GM18867 (cell line): ENCODE data around the gene CDSN.

Experiments
- ATAC-seq: cut with Tn5 transposase; IDR thresholded peaks from one replicate; pipeline ENCODE4 v1.9.1; 2021; ENCODE audit warnings: mild to moderate bottlenecking, moderate library complexity; ENCODE audit not compliant: unreplicated experiment

CDSN gene

DNA sequence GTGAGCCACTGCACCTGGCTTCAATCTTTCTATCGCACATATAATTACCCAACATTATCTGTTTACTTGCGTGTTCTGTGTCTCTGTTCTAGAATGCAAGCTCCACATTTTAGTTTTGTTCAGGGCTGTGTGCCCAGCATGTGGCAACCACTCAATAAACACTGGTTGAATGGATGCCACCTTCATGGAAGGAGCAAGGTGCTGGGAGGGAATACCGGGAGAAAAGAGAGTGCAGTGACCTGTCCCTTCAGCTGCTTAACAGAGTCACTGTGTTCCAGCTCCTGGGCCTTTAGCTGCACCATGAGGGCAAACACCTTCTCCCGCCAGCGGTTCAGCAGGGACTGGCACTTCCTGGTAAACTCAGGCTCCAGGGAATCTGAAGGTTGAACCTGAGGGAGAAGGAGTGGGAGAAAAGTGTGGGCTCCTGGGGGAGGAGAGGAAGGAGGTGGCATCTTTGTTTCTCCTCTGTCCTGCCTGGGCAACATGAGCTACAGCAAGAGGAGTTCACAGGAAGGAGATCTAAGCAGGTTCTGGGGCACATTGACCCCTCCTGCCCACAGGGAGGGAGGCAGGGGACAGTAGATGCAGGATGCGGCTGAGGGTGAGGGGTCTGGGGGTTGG is 29.7 kb upstream of the CDSN start:
- no peak for ATAC-seq

DNA sequence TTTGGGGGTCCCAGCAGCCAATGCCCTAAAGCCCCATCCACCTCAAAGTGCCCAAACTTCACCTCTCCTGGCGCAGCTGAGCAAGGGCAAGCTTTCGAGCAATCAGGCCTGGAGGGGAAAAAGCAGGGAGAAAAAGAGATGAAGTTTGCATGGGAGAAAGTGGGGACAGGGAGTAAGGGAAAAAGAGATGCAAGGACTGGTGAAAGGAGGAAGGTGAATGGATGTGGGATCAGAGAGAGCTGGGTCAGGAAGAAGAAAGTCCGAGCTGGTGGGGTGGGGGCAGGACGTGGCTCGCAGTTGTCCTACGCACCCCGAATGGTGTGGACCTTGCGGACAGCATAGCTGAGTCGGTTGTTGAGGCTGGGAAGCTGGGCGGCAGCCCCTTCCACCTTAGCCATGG is 25.1 kb upstream of the CDSN start:
- ATAC-seq = no peak

DNA sequence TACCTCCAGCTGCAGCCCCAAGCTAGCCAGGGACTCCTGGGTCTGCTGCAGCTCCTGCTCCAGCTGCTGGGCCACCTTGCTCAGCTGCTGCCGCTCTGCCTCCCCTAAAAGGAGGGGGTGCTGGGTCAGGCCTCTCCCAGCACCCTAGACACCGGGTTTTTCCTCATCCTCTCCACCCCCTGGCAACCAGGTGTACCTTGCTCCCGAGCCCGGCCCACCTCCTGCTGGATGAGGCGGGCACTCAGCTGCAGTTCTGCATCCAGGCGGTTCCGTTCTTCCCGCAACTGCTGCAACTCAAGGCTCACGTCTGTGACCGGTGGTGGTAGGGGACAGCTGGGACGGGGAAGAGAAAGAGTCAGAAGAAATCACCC is 24.7 kb upstream of the CDSN start:
- no peak for ATAC-seq

DNA sequence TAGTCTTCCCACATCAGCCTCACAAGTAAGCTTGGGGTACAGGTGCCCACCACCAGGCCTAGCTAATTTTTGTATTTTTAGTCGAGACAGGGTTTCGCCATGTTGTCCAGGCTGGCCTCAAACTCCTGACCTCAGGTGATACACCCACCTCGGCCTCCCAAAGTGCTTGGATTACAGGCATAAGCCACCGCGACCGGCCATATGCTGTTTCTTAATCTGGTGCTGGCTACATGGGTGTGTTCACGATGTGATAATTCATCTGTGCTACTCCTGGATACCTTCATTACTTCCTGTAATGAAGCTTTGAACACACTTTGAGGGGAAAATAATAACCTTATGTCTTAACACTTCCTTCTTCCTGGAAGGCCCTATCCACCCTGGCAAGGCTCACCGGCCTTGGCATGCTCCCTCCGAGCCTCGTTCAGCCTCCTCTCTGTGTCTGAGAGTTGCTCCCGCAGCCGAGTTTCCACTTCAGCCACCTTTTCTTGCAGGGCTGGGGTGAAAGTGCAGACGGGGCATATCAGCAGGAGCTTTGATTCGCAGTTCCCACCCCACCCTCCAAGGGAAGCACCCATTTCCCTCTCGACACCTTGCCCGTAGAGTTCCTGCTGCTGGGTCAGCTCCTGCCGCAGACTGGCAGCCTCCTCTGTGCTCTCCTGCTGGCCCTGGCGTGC is 24.2 kb upstream of the CDSN start:
- no peak for ATAC-seq

DNA sequence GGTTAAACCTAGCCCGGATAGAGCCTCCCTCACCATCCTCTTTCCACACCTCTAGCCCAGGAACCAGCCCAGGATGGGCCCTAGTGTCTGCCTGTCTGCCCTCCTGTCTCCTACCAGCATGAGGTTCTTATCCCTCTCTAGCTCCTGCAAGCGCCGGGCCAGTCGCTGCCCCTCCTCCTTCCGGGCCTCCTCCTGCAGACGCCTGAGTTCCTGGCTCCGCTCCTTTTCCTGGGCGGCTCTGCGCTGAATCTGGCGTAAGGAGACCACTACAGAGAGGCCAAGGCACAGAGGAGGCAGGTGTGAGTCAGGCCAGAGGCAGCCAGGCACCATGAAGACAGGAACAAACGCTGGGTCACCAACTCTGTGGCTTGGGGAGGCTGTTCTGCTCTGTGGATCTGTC is 22.9 kb upstream of the CDSN start:
- no peak for ATAC-seq

DNA sequence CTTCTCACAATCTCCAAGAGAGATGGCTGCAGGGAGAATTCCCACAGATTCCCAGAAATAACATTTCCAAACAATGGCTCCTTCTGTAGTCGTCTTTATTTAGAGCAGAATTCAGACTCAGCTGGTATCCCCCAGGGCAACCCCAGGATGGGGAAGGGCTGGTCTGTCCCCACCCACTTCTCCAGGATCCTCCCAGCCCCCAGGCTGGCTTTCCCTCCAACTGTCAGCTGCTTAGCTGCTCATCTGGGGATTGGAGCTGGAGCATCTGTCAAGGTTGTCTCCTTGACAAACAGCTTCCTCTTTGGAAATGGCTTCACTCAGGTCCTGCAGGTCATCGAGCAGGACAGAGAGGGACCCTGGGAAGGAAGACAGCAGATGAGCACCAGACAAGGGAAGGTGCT is 22.1 kb upstream of the CDSN start:
- no peak for ATAC-seq

DNA sequence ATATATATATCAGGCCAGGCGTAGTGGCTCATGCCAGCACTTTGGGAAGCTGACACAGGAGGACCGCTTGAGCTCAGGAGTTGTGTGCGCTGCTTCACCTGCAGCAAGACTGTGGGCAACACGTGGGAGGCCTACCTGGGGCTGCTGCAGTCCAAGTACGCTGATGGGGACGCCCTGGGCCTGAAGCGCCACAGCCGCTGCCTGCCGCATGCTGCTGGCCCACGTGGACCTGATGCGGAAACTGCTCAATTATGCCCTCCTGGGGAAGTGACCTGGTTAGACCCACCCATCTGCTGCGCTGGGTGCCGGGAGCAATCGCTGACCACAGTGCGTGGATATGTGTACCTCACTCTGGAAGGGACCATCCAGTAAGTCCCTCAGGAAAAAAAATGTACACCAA is 20.4 kb upstream of the CDSN start:
- ATAC-seq = no peak

DNA sequence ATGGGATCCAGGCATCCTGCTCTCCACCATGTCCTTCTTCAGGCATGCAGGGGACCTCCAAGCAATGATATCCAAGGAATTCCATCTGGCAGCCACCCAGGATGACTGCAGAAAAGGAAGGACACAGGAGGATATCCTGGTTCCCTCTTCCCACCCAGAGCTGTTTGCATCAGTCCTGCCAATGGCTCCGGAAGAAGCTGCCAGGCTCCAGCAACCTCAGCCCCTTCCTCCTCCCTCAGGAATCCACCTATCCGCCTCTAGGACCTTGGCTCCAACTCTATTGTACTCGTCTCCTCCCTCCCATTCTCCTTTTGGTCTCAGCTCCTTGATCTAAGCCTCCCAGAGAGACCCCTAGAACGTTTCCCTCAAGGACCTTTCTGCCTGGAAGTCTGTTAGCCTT is 19.4 kb upstream of the CDSN start:
- ATAC-seq = no peak

DNA sequence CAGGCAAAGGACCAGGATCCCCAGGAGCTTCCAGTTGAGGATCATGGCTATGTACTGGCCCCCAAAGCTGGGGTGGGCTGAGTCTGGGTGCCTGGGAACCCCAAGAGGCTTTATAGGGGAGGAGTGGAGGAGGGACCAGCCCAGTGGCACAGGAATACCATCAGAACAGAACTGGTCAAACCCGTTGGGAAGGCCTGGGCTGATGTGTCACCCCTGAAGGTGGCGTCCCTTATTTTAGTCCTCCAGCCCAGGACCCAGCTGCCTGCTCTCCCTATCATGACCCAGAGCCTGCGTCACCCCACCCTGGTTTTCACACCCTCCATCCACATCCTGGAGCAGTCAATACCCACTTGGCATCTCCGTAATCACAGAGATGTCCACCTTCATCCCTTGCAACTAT is 18.7 kb upstream of the CDSN start, which contains the start of gene PSORS1C2:
PSORS1C2 (minus strand) TSS at position 85 of the 400 bp plus-strand sequence; CDS start at position 45, 40 bp downstream.
- no peak for ATAC-seq

DNA sequence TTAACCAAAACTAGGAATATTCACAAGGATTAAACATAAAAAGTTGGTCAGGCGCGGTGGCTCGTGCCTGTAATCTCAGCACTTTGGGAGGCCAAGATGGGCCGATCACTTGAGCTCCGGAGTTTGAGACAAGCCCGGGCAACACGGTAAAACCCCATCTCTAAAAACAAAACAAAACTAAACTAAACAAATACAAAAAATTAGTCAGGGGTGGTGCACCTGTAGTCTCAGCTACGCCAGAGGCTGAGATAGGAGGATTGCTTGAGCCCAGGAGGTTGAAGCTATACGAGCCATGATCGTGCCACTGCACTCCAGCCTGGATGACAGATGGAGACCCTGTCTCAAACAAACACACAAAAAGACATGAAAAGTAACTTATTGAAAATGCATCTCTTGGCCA is 15.5 kb upstream of the CDSN start:
- no peak for ATAC-seq

DNA sequence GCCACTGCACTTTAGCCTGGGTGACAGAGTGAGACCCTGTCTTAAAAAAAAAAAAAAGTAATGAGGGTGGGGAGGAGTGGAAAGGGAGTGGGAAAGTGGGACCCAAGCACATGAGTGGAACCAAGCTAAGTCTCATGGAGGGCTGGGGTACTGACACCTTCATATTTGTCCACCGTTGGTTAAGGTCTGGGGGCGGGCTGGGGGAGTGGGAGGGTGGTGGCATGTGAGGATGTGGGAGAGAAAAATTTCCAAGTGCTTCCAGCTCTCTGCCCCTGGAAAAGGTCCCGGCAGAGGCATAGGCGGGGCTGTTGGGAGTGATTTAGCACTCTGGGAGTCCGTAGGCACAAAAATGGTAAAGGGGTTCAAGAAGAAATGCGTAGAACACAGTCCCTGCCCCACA is 12.6 kb upstream of the CDSN start:
- ATAC-seq = no peak

DNA sequence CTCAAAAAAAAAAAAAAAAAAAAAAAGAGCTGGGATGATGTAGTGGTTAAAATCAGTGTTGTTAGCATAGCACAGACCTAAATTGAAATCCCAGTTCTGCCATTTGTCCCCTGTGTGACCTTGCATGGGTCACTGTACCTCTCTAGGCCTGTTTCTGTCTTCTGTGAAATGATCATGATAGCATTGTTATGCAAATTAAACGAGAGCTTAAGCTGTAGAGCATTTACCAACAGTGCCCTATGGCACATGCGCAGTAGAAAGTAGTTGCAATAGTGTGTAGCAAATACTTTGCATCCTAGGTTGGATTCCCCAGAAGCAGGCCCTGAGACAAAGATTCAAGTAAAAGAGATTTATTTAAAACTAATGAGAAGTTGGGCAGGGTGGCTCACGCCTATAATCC is 11.3 kb upstream of the CDSN start:
- no peak for ATAC-seq

DNA sequence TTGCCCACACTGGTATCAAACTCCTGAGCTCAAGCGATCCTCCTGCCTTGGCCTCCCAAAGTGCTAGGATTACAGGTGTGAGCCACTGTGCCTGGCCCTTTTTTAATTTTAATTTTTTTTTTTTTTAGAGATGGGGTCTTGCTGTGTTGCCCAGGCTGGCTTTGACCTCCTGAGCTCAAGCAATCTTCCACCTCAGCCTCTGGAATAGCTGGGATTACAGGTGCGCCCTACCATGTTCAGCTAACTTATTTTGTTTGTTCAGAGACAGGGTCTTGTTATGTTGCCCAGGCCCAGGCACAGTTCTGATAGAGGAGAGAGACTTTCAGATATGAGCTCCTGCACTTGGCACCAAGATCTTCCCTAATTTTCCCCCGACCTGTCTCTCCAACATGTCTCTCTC is 10.5 kb upstream of the CDSN start:
- no peak for ATAC-seq

DNA sequence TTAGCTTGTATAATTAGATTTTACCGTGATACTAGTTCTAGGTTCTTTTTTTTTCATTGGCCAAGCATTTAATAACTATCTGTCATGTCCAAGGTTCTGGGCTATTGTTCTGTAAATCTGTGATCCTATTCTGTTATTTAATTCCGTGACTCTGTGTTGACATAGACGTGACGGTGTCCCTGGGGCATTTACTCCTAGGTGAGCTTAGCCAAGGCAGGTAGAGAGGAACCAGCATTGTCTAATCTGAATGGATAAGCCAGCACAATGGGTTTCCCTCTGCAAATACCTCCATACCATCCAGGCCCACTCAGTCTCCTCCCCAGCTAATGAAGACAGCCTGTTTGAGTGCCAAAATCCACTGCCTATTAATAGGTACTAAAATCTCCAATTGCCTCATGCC is 8.9 kb upstream of the CDSN start:
- ATAC-seq = no peak

DNA sequence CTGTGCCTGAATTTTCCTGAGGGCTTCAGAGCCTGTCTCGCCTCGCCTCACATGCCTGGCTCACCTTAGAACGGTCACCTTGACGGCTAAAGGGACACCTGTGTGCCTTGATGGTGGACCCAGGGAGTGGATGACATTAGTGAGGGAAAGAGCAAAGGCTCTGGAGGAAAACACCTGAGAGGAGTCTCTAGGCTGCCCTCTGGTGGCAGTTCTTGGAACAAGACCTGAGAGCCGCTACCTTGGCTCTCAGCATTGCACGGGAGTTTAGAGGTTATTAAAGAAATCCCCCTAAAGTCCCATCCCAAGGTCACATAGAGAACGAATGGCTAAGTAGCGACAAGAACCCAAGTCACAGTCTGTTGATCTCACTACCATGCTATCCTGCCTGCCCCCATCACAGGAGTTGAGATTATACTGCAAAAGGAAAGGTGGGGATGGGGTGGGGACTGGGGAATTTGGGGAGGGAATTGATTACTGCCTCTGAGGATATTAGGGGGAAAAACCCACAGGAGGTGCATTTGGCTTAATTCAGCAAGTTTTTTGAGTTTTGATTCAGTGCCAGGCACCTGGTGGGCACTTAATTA is 7.9 kb upstream of the CDSN start:
- no peak for ATAC-seq

DNA sequence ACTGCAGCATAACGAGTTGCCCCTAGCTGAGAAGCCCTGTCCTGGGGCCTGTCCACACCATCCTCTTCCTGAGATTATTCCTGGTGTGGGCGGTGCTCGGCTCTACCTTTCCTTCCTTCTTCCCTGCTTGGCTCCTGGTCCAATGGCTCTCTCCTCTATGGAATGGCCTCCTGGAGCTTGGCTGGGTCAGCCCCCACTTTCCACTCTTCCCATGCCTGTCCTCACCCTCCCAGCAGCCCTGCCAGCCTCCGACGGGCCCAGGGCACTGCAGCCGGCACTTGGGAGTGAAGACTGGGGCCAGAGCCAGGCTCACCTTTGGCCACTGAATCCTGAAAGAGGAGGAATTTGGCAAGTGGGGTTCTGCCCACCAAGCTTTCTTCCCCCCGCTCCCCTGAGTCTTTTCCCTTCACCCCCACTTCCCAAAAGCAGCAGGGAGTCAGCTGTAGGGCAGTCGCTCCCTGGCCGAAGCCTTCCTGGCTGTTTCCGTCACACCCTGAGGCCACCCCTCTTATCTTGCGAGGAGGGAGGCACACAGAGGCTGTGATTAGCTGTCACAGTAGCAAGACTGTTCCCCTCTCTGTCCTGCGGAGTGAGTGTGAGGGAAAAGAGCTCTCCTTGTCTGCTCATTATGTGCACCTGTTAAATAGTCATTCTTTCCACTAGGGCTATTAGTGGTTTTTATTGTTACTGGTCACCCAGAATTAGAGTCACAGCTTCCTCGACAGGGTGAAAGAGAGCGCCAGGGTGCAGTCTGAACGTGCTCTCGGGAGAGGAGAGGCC is 6.3 kb upstream of the CDSN start:
- ATAC-seq = no peak

DNA sequence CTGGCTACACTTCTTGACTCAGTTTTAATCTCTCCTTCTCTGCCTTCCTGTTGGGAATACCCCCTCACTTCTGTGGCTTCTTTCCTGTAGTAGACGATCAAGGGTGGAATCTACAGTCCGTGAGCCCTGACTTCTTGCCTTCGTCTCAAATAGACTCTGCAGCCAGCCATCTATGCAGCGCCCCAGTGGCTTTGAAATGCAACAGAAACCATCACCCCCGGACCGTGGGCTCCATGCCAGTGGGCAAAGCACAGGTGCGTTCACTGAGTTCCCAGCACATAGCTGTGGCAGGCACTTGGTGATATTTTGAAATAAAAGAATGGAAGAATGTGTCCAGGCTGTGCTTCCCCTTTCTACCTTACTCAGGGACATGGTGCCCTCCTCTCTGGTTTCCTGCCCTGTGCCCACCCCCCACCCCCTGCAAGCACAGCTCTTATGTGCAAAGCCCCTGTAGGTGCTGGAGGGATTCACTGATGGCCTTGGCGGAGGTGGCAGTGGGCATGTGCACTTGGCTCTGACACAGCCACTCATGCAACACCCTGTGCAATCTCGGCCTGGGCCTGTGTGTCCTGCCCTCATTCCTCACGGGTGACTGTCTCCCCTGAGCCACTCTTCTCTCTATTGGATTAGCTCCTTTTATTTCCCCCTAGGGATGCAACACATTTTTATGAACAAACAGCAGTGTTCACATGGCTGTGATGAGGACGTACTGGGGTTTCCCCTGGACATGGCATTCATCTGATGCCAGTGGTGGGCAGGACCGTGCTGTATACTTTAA is 5.5 kb upstream of the CDSN start:
- ATAC-seq = no peak

DNA sequence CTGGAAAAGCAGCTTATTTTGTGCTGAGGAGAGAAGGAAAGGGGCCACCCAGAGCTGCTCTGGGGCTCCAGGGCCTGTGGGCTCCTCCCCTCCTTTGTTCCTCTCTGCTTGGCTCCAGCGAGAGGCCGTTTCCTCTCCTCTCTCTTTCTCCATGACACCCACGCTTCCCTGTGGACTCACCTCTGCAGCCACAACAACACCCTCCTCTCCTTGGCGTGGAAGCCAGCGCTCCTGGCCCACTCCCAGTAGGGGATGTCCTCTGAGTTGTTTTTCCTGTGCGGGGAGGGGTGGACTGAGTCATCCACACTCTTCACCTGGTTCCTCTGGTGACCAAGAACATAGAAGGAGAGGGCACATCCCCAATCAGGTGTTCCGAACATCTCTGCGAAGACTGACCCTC is 4.9 kb upstream of the CDSN start:
- no peak for ATAC-seq

DNA sequence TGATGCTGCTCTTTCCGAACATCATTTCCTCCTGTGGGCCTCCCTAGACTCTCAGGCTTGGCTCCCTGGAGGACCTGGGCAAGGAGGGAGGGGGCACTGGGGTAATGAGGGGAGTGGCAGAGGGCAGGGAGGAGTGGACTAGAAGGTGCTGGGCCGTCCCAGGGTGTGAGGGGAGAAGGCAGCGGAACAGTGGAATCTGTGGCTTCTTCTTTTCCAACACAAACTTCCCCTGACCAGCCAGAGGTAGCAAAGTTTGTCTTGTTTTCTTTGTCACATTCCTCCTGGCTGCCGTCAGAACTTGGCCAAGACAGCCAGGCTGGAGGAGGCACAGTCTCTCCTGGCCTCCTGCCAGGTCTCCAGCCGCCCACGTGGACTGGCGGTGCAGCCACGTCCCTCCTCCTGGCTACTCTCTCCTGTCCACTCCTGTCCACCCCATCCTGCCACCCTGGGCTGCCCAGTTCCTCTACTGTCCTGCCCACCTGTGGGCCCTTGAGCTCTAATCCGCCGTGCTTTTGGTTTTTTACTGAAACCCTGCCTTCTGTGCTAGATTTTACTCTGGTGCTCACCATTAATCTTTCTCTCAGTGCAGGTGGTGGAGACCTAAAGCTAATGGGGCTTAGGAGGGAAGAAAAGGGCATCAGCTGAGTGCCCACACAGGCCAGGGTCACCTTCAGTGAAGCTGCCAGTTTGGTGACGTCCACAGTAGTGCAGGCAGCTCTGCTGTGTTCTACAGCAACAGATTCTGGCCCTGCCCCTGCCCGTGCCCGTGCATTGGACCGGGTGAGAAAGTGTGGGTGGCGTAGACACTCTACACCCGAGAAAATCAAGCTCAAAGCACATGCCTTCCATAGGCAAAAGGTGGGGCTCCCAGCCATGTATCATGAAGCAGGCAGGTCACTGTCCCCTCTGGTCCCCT is 2.8 kb upstream of the CDSN start:
- no peak for ATAC-seq

DNA sequence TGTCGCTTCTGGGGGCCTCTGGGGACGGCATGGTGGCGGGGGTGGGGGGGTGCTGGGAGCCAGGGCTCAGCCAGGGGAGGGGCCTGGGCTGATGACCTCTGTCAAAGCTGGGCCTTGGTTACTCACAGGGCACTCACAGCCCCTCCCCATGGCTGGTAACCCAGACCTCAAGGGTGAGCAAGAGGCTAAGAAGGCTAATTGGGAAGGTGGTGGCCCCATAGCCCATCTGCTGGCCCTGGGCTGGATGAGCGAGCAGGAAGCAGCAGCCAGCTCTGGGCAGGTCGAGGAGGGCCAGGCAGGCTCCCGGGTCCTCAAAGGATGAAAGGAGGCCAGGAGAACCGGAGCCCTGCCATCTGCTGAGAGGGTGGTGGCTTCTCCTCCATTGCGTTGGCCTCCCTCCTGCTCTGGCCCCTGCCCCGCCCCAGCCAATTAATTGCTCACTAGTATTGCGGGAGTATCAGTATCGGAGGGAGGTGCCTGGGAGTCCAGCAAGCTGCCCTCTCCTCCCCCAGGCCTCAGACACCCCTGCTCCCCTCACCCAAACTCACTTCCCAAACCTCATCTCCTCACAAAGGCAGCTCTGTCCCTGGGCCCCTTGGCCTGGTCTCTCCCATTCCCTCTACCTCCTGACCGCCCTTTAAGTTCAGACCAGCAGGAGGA is 1.0 kb upstream of the CDSN start:
- ATAC-seq = no peak
